Measurements from ENCODE around the gene RCN1. TPM values are rescaled to one million over a fixed set of nuclear protein-coding genes. Genes with fewer than 3 reads are reported as not detected.
A peak's percentile ranks its signal among the peaks of the same experiment; 100 is the strongest.

Gene RCN1
- total RNA-seq, 1 donor from 2014 or later: 545 TPM

DNA sequence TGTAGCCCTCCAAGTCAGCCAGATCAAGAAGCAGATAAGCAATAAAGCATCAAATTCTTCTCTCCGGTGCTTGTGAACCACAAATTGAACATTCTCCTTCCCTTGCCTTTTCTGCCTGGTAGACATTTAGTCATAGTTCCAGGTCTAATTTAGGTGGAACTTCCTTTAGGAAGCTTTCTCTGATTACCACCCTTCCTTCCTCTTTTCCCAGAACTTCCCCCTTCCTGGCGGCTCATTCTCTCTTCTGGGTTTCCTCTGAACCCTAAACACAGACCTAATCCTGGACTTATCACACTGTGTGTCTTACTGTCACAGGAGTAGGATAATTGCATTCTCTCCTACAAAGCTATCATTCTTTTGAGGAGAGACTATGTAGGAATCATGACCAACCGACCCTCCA is 61.9 kb downstream of the RCN1 start:
- DNase-seq (ENCODE audit: low read depth) (no peak), FAIRE-seq (no peak)
- no peaks in the 10 kb centered on the region for H4K20me1 ChIP-seq (ENCODE audit: insufficient read depth, low read length)
- no peak overlapping the region for H3K4me3 Mint-ChIP-seq (ENCODE audit: unreplicated experiment)
- no peak overlapping the region for H3K4me2 ChIP-seq (ENCODE audit: low read length)
- H3K9me3 Mint-ChIP-seq (ENCODE audit: unreplicated experiment): peaks cover 3% of the 10 kb centered on the region
- peaks cover 7% of the 10 kb centered on the region for H3K4me1 Mint-ChIP-seq (ENCODE audit: low read depth, unreplicated experiment)
- no peak overlapping the region for H3K4me3 ChIP-seq (ENCODE audit: insufficient read depth, low read depth, low read length)
- H3K36me3 Mint-ChIP-seq (ENCODE audit: low read depth, unreplicated experiment): peaks cover 3% of the 10 kb centered on the region
- H3K27me3 ChIP-seq (ENCODE audit: insufficient read depth, low read length): peaks cover 5% of the 10 kb centered on the region
- no peak for TF ChIP-seq EZH2 (IDR thresholded peaks at IDR 0.05; ENCODE audit: insufficient read depth, low read length)
- TF ChIP-seq, protein P1, sequence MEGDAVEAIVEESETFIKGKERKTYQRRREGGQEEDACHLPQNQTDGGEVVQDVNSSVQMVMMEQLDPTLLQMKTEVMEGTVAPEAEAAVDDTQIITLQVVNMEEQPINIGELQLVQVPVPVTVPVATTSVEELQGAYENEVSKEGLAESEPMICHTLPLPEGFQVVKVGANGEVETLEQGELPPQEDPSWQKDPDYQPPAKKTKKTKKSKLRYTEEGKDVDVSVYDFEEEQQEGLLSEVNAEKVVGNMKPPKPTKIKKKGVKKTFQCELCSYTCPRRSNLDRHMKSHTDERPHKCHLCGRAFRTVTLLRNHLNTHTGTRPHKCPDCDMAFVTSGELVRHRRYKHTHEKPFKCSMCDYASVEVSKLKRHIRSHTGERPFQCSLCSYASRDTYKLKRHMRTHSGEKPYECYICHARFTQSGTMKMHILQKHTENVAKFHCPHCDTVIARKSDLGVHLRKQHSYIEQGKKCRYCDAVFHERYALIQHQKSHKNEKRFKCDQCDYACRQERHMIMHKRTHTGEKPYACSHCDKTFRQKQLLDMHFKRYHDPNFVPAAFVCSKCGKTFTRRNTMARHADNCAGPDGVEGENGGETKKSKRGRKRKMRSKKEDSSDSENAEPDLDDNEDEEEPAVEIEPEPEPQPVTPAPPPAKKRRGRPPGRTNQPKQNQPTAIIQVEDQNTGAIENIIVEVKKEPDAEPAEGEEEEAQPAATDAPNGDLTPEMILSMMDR (IDR thresholded peaks at IDR 0.05; ENCODE audit: insufficient read depth, low read depth, low read length): no peak
- H3K4me1 ChIP-seq (ENCODE audit: insufficient read depth, low read length): no peaks in the 10 kb centered on the region
- no peak overlapping the region for H3K9ac ChIP-seq (ENCODE audit: low read length)
- no peaks in the 10 kb centered on the region for H3K36me3 ChIP-seq (ENCODE audit: insufficient read depth, low read length)
- no peaks in the 10 kb centered on the region for H3K9me3 ChIP-seq (ENCODE audit: insufficient read depth, low read depth, low read length)
- H3K27me3 Mint-ChIP-seq (ENCODE audit: low read depth, unreplicated experiment): peaks cover 7% of the 10 kb centered on the region
- no peak overlapping the region for H3K27ac ChIP-seq (ENCODE audit: low read depth, low read length)
- no peak overlapping the region for H2AFZ ChIP-seq (ENCODE audit: low read depth, low read length)
- H3K27ac Mint-ChIP-seq (ENCODE audit: unreplicated experiment): no peak overlapping the region
- H3K79me2 ChIP-seq (ENCODE audit: insufficient read depth, low read length): no peaks in the 10 kb centered on the region

DNA sequence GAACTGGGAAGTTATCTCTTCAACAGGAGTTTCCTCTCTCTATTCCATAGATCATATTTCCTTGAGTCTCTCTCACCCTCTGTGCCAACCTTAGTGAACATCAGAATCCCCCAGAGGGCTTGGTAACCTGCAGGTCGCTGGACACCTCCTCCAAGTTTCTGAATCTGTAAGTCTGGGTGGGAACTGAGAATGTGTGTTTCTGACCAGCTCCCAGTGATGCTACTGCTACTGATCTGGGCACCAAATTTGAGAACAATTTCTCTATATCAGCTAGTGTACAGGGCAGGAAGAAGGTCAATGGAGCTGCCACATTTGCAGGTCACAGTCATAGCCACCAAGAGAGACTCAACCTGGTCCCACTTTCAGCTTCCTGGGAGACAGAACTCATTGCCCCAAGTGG is 62.9 kb downstream of the RCN1 start:
- H3K27ac Mint-ChIP-seq (ENCODE audit: unreplicated experiment): no peak overlapping the region
- Histone ChIP-seq H3K4me1 (ENCODE audit: insufficient read depth, low read length) (no peaks in the 10 kb centered on the region), H3K79me2 (ENCODE audit: insufficient read depth, low read length) (no peaks in the 10 kb centered on the region), H3K27me3 (ENCODE audit: insufficient read depth, low read length) (peaks cover 8% of the 10 kb centered on the region), H2AFZ (ENCODE audit: low read depth, low read length) (no peak overlapping the region), H3K9ac (ENCODE audit: low read length) (no peak overlapping the region), H3K9me3 (ENCODE audit: insufficient read depth, low read depth, low read length) (no peaks in the 10 kb centered on the region), H3K4me2 (ENCODE audit: low read length) (no peak overlapping the region), H3K4me3 (ENCODE audit: insufficient read depth, low read depth, low read length) (no peak overlapping the region), H3K27ac (ENCODE audit: low read depth, low read length) (no peak overlapping the region), H3K36me3 (ENCODE audit: insufficient read depth, low read length) (no peaks in the 10 kb centered on the region), H4K20me1 (ENCODE audit: insufficient read depth, low read length) (no peaks in the 10 kb centered on the region)
- H3K9me3 Mint-ChIP-seq (ENCODE audit: unreplicated experiment): no peaks in the 10 kb centered on the region
- DNase-seq (ENCODE audit: low read depth): no peak
- H3K4me3 Mint-ChIP-seq (ENCODE audit: unreplicated experiment): no peak overlapping the region
- peaks cover 9% of the 10 kb centered on the region for H3K27me3 Mint-ChIP-seq (ENCODE audit: low read depth, unreplicated experiment)
- TF ChIP-seq EZH2 (IDR thresholded peaks at IDR 0.05; ENCODE audit: insufficient read depth, low read length): no peak
- TF ChIP-seq, protein P1 (IDR thresholded peaks at IDR 0.05; ENCODE audit: insufficient read depth, low read depth, low read length): no peak
- H3K4me1 Mint-ChIP-seq (ENCODE audit: low read depth, unreplicated experiment): peaks cover 7% of the 10 kb centered on the region
- FAIRE-seq: no peak
- H3K36me3 Mint-ChIP-seq (ENCODE audit: low read depth, unreplicated experiment): peaks cover 3% of the 10 kb centered on the region

DNA sequence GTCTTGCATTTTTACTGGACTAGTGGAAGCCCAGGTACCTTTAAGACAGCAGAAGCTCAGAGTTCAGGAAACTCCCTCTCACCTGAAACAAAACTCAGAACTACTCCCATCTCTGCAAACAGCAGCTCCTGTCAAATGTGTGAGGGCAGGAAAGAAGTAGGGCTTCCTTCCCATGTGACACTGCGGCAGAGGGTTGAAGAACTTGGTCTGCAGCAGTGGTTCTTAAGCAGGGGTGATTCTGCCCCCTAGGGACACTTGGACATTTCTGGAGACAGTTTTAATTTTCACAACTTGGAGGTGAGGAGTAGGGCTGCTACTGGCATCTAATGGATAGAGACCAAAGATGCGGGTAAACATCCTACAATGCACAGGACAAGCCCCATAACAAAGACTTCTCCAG is 63.4 kb downstream of the RCN1 start:
- no peaks in the 10 kb centered on the region for H3K4me1 ChIP-seq (ENCODE audit: insufficient read depth, low read length)
- no peak overlapping the region for H3K27ac ChIP-seq (ENCODE audit: low read depth, low read length)
- H3K27ac Mint-ChIP-seq (ENCODE audit: unreplicated experiment): no peak overlapping the region
- no peak for TF ChIP-seq EZH2 (IDR thresholded peaks at IDR 0.05; ENCODE audit: insufficient read depth, low read length)
- TF ChIP-seq, protein P1 (IDR thresholded peaks at IDR 0.05; ENCODE audit: insufficient read depth, low read depth, low read length): no peak
- no peak overlapping the region for H3K4me3 ChIP-seq (ENCODE audit: insufficient read depth, low read depth, low read length)
- H3K79me2 ChIP-seq (ENCODE audit: insufficient read depth, low read length): no peaks in the 10 kb centered on the region
- no peak for FAIRE-seq
- H3K36me3 Mint-ChIP-seq (ENCODE audit: low read depth, unreplicated experiment): peaks cover 3% of the 10 kb centered on the region
- peaks cover 3% of the 10 kb centered on the region for H3K4me1 Mint-ChIP-seq (ENCODE audit: low read depth, unreplicated experiment)
- H3K27me3 Mint-ChIP-seq (ENCODE audit: low read depth, unreplicated experiment): peaks cover 10% of the 10 kb centered on the region
- no peaks in the 10 kb centered on the region for H3K9me3 ChIP-seq (ENCODE audit: insufficient read depth, low read depth, low read length)
- peak; percentile 26 for DNase-seq (ENCODE audit: low read depth)
- no peak overlapping the region for H3K9ac ChIP-seq (ENCODE audit: low read length)
- no peak overlapping the region for H2AFZ ChIP-seq (ENCODE audit: low read depth, low read length)
- H3K27me3 ChIP-seq (ENCODE audit: insufficient read depth, low read length): peaks cover 8% of the 10 kb centered on the region
- H3K4me2 ChIP-seq (ENCODE audit: low read length): no peak overlapping the region
- H3K4me3 Mint-ChIP-seq (ENCODE audit: unreplicated experiment): no peak overlapping the region
- H3K36me3 ChIP-seq (ENCODE audit: insufficient read depth, low read length): no peaks in the 10 kb centered on the region
- no peaks in the 10 kb centered on the region for H3K9me3 Mint-ChIP-seq (ENCODE audit: unreplicated experiment)
- H4K20me1 ChIP-seq (ENCODE audit: insufficient read depth, low read length): no peaks in the 10 kb centered on the region

All from astrocyte (in vitro differentiated cells and primary cell).